Endodermal cell (in vitro differentiated cells): ENCODE results near the gene RNF20. TPM values are rescaled to one million over a fixed set of nuclear protein-coding genes. Genes with fewer than 3 reads are reported as not detected.
"Not testable (repeated sequence)": the region's sequence is repeated elsewhere in the genome, so short reads cannot be mapped to it uniquely, and the experiment has no call there.

Experiments used
- DNase-seq: peaks from one replicate; pipeline ENCODE4 v3.0.0-alpha.2; 2017
- H3K27ac ChIP-seq: 2 replicates; pipeline ENCODE4 v1.5.1; 2013; ENCODE audit warnings: mild to moderate bottlenecking, low read depth, low read length, moderate library complexity
- H3K27me3 ChIP-seq: 2 replicates; pipeline ENCODE4 v1.6.1; 2013; ENCODE audit warnings: mild to moderate bottlenecking, low read length, moderate library complexity; ENCODE audit not compliant: insufficient read depth, control insufficient read depth, poor library complexity, severe bottlenecking
- H3K36me3 ChIP-seq: 2 replicates; pipeline ENCODE4 v1.7.0; 2013; ENCODE audit warnings: mild to moderate bottlenecking, low read length, moderate library complexity; ENCODE audit not compliant: control insufficient read depth, insufficient read depth
- H3K4me1 ChIP-seq: one replicate; pipeline ENCODE4 v1.7.0; 2013; ENCODE audit warnings: low read length; ENCODE audit not compliant: control insufficient read depth, insufficient read depth
- H3K4me3 ChIP-seq: 2 replicates; pipeline ENCODE4 v1.5.1; 2013; ENCODE audit warnings: mild to moderate bottlenecking, low read length, moderate library complexity
- H3K9ac ChIP-seq: 2 replicates; pipeline ENCODE4 v1.6.1; 2013; ENCODE audit warnings: mild to moderate bottlenecking, low read length, moderate library complexity; ENCODE audit not compliant: poor library complexity, severe bottlenecking; ENCODE audit errors: extremely low read depth
- H3K9me3 ChIP-seq: 2 replicates; pipeline ENCODE4 v1.6.1; 2013; ENCODE audit warnings: mild to moderate bottlenecking, low read length, moderate library complexity; ENCODE audit not compliant: control insufficient read depth
- H3K27ac Mint-ChIP-seq: 2 replicates; pipeline ENCODE4 v1.8.0; 2020; ENCODE audit warnings: mixed read lengths
- H3K27me3 Mint-ChIP-seq: 2 replicates; pipeline ENCODE4 v1.8.0; 2021; ENCODE audit warnings: mild to moderate bottlenecking, mixed read lengths; ENCODE audit not compliant: insufficient read depth
- H3K36me3 Mint-ChIP-seq: 2 replicates; pipeline ENCODE4 v1.8.0; 2020; ENCODE audit warnings: low read depth, mixed read lengths
- H3K4me1 Mint-ChIP-seq: 2 replicates; pipeline ENCODE4 v1.8.0; 2020; ENCODE audit warnings: mixed read lengths
- H3K4me3 Mint-ChIP-seq: 2 replicates; pipeline ENCODE4 v1.8.0; 2020; ENCODE audit warnings: mild to moderate bottlenecking, moderate library complexity, mixed read lengths
- H3K9me3 Mint-ChIP-seq: 2 replicates; pipeline ENCODE4 v1.8.0; 2020; ENCODE audit warnings: mild to moderate bottlenecking, mixed read lengths
- CTCF ChIP-seq: fragments of 200-600 bp; sonication (generic); conservative IDR thresholded peaks from 2 replicates; pipeline ENCODE4 v1.5.0; 2021; ENCODE audit warnings: antibody characterized with exemption, mild to moderate bottlenecking
- WGBS, 2 experiments: methylation state at CpG; one replicate each; pipeline versions ENCODE4 v1.1.5 to v1.1.7; 2013; ENCODE audit warnings: missing lambda C conversion rate in 2 of 2, mixed read lengths in 1 of 2; ENCODE audit not compliant: insufficient coverage in 1 of 2, insufficient read length in 1 of 2; 5-methylcytosine and 5-hydroxymethylcytosine counted together
- total RNA-seq, 2 donors: library from RNA; stranded (reverse); fragmentation: NEBNext Ultra II Directional in 1 of 2; extraction: Animal tissue kit (Norgen Biotek cat#: 25700) in 1 of 2; gene quantifications; 2 replicates in 1 of 2; 3 replicates in 1 of 2; pipeline ENCODE4 v1.2.1, GENCODE V29; 2021

Gene RNF20
- total RNA-seq, 2 donors from 2014 or later: 45.4 to 58.4 TPM

- H3K4me1 ChIP-seq: no peaks in the 10 kb centered on the region
- no peaks in the 10 kb centered on the region for H3K27me3 ChIP-seq
- H3K9ac ChIP-seq: no peak overlapping the region
- WGBS, 2 experiments: 94 to 97% methylated on average over 10 to 14 of the region's 14 CpGs
- H3K4me3 Mint-ChIP-seq: no peak overlapping the region
- H3K4me1 Mint-ChIP-seq: no peaks in the 10 kb centered on the region
- peaks cover 37% of the 10 kb centered on the region for H3K36me3 Mint-ChIP-seq
- no peaks in the 10 kb centered on the region for H3K9me3 ChIP-seq
- no peak overlapping the region for H3K27ac Mint-ChIP-seq
- H3K36me3 ChIP-seq: peaks cover 69% of the 10 kb centered on the region
- H3K4me3 ChIP-seq: no peak overlapping the region
- no peaks in the 10 kb centered on the region for H3K9me3 Mint-ChIP-seq
- H3K27ac ChIP-seq: no peak overlapping the region
- DNase-seq: no peak
- H3K27me3 Mint-ChIP-seq: no peaks in the 10 kb centered on the region
- TF ChIP-seq CTCF: no peak
These were observed 9.6 kb downstream of the RNF20 start for GRCh38 chr9:101543098-101543735.

GRCh38 chr9:101549472-101550098 is 15.9 kb downstream of the RNF20 start:
- peaks cover 78% of the 10 kb centered on the region for H3K36me3 Mint-ChIP-seq
- H3K9ac ChIP-seq, H3K9me3 ChIP-seq, H3K4me1 ChIP-seq, H3K27me3 ChIP-seq, H3K27ac Mint-ChIP-seq, H3K4me1 Mint-ChIP-seq, H3K4me3 Mint-ChIP-seq, H3K27ac ChIP-seq, H3K9me3 Mint-ChIP-seq, H3K27me3 Mint-ChIP-seq, H3K4me3 ChIP-seq: not testable (repeated sequence)
- peak; percentile 74 for TF ChIP-seq CTCF
- WGBS, 2 experiments: 81 to 83% methylated on average over 9 to 15 of the region's 18 CpGs
- H3K36me3 ChIP-seq: peaks cover 91% of the 10 kb centered on the region
- peak; percentile 77 for DNase-seq

GRCh38 chr9:101561740-101562139 is 28.1 kb downstream of the RNF20 start:
- no peak for TF ChIP-seq CTCF
- Histone ChIP-seq H3K9me3 (no peaks in the 10 kb centered on the region), H3K27me3 (no peaks in the 10 kb centered on the region), H3K27ac (no peak overlapping the region), H3K4me3 (no peak overlapping the region), H3K9ac (no peak overlapping the region), H3K36me3 (peaks cover 93% of the 10 kb centered on the region), H3K4me1 (no peaks in the 10 kb centered on the region)
- DNase-seq: no peak
- Mint-ChIP-seq H3K9me3 (peaks cover 16% of the 10 kb centered on the region), H3K36me3 (peaks cover 86% of the 10 kb centered on the region), H3K27ac (no peak overlapping the region), H3K4me1 (no peaks in the 10 kb centered on the region), H3K4me3 (no peak overlapping the region), H3K27me3 (no peaks in the 10 kb centered on the region)
- 92 to 100% methylated on average over 1 of the region's 1 CpG for WGBS, 2 experiments
